ENCODE data around the gene GPC1.
"Not testable (repeated sequence)": the region's sequence is repeated elsewhere in the genome, so short reads cannot be mapped to it uniquely, and the experiment has no call there.

GPC1 gene

GRCh38 chr2:240435457-240435947 is at the start of gene GPC1:
GPC1 (plus strand) TSS chr2:240435663; CDS start chr2:240435919, 256 bp downstream.
- no peak for DNase-seq

- DNase-seq, result no peak
These were observed 49.1 kb upstream of the GPC1 start for GRCh38 chr2:240386326-240386725.

GRCh38 chr2:240386743-240387142 is 48.7 kb upstream of the GPC1 start:
- DNase-seq, result not testable (repeated sequence)

- no peak for DNase-seq
These were observed 48.2 kb upstream of the GPC1 start for GRCh38 chr2:240387325-240387668.

- DNase-seq, result no peak
These were observed 47.6 kb upstream of the GPC1 start for GRCh38 chr2:240387669-240388358.

- no peak for DNase-seq
These were observed 46.8 kb upstream of the GPC1 start for GRCh38 chr2:240388471-240389301.

- no peak for DNase-seq
These were observed 46.1 kb upstream of the GPC1 start for GRCh38 chr2:240389302-240389805.

GRCh38 chr2:240390091-240391073 is 45.1 kb upstream of the GPC1 start:
- no peak for DNase-seq

- no peak for DNase-seq
These were observed 44.1 kb upstream of the GPC1 start for GRCh38 chr2:240391111-240392051.

- no peak for DNase-seq
These were observed 43.1 kb upstream of the GPC1 start for GRCh38 chr2:240392084-240392947.

- DNase-seq, result no peak
These were observed 42.3 kb upstream of the GPC1 start for GRCh38 chr2:240392948-240393830.

- DNase-seq, result no peak
These were observed 41.5 kb upstream of the GPC1 start for GRCh38 chr2:240393831-240394410.

GRCh38 chr2:240394549-240394948 is 40.9 kb upstream of the GPC1 start:
- no peak for DNase-seq

- no peak for DNase-seq
These were observed 40.0 kb upstream of the GPC1 start for GRCh38 chr2:240395448-240395847.

- DNase-seq, result no peak
These were observed 39.4 kb upstream of the GPC1 start for GRCh38 chr2:240395896-240396622.

GRCh38 chr2:240396623-240397541 is 38.6 kb upstream of the GPC1 start:
- no peak for DNase-seq

- DNase-seq, result no peak
These were observed 37.9 kb upstream of the GPC1 start for GRCh38 chr2:240397542-240397916.

Data from GDM1 (cell line).